HEK293 (cell line): ENCODE data around the gene MAP7.

Source experiments
- CTCF ChIA-PET: fragments of 350-600 bp; formaldehyde crosslinking; extraction: SDS; loops from one replicate; lab custom pipeline; 2021; ENCODE audit warnings: antibody characterized with exemption; lab: Yijun Ruan, JAX
- POLR2A ChIA-PET: fragments of 300-600 bp; formaldehyde crosslinking; extraction: SDS; loops from one replicate; lab custom pipeline; 2020; ENCODE audit warnings: antibody characterized with exemption, inconsistent platforms; lab: Yijun Ruan, JAX
- H3K27ac ChIP-seq: fragments of 200-500 bp; sonication (Bioruptor generic); 2 replicates; pipeline ENCODE4 v1.5.1; 2014; ENCODE audit warnings: low read depth, low read length, control low read depth, inconsistent platforms; ENCODE audit errors: extremely low read depth
- H3K36me3 ChIP-seq, 2 experiments: fragments of 200-500 bp in 1 of 2; sonication (Bioruptor generic) in 1 of 2; 1 replicate in 1 of 2; 2 replicates in 1 of 2; pipeline ENCODE4 v1.5.1; 2014 to 2017; ENCODE audit warnings: inconsistent platforms in 2 of 2, low read length in 2 of 2; ENCODE audit not compliant: control insufficient read depth in 2 of 2, insufficient read depth in 1 of 2
- H3K4me1 ChIP-seq: fragments of 200-500 bp; sonication (Bioruptor generic); 2 replicates; pipeline ENCODE4 v1.5.1; 2014; ENCODE audit warnings: mild to moderate bottlenecking, low read length, inconsistent platforms; ENCODE audit not compliant: control insufficient read depth, insufficient read depth
- H3K4me3 ChIP-seq: 2 replicates; pipeline ENCODE4 v1.5.1; 2011; ENCODE audit warnings: low read depth, mild to moderate bottlenecking, control low read depth, low read length, moderate library complexity
- H3K9me3 ChIP-seq: fragments of 200-500 bp; sonication (Bioruptor generic); 2 replicates; pipeline ENCODE4 v1.5.1; 2014; ENCODE audit warnings: low read depth, low read length, inconsistent platforms; ENCODE audit not compliant: control insufficient read depth, insufficient read depth
- AEBP2 ChIP-seq: fragments of 450-650 bp; formaldehyde crosslinking; IDR thresholded peaks from 2 replicates; pipeline ENCODE4 v1.5.1; 2016; ENCODE audit warnings: missing biosample characterization, missing genetic modification characterization, borderline replicate concordance
- GLIS2 ChIP-seq: fragments of 450-650 bp; formaldehyde crosslinking; IDR thresholded peaks from 2 replicates; pipeline ENCODE4 v1.5.1; 2016; ENCODE audit warnings: missing biosample characterization, missing genetic modification characterization
- HIC1 ChIP-seq: fragments of 450-650 bp; formaldehyde crosslinking; IDR thresholded peaks from 2 replicates; pipeline ENCODE4 v1.5.1; 2016; ENCODE audit warnings: missing biosample characterization, missing genetic modification characterization
- HOXC10 ChIP-seq: sonication (generic); formaldehyde crosslinking; IDR thresholded peaks from 2 replicates; pipeline ENCODE4 v1.8.1; 2023; ENCODE audit warnings: mild to moderate bottlenecking, missing genetic modification reagents
- INSM2 ChIP-seq: fragments of 450-650 bp; formaldehyde crosslinking; IDR thresholded peaks from 2 replicates; pipeline ENCODE4 v1.5.1; 2016; ENCODE audit warnings: missing biosample characterization, missing genetic modification characterization
- PBX3 ChIP-seq: sonication (generic); formaldehyde crosslinking; IDR thresholded peaks from 2 replicates; pipeline ENCODE4 v1.8.1; 2022; ENCODE audit warnings: mild to moderate bottlenecking, moderate library complexity, missing genetic modification reagents
- RBAK ChIP-seq: fragments of 450-650 bp; formaldehyde crosslinking; IDR thresholded peaks from 2 replicates; pipeline ENCODE4 v1.5.1; 2016; ENCODE audit warnings: missing biosample characterization, missing genetic modification characterization
- SP3 ChIP-seq: fragments of 450-650 bp; formaldehyde crosslinking; IDR thresholded peaks from 2 replicates; pipeline ENCODE4 v1.5.1; 2016; ENCODE audit warnings: missing biosample characterization, missing genetic modification characterization
- TRIM28 ChIP-seq: IDR thresholded peaks from 2 replicates; pipeline ENCODE4 v1.6.1; 2011; ENCODE audit warnings: low read length, control low read depth, borderline replicate concordance
- YY1 ChIP-seq: fragments of 450-650 bp; formaldehyde crosslinking; IDR thresholded peaks from 2 replicates; pipeline ENCODE4 v1.5.1; 2018; ENCODE audit warnings: missing biosample characterization, missing genetic modification characterization
- ZBTB11 ChIP-seq: fragments of 450-650 bp; formaldehyde crosslinking; conservative IDR thresholded peaks from 2 replicates; pipeline ENCODE4 v1.5.1; 2016; ENCODE audit warnings: low read depth, missing biosample characterization, missing genetic modification characterization
- ZNF112 ChIP-seq: fragments of 450-650 bp; formaldehyde crosslinking; IDR thresholded peaks from 2 replicates; pipeline ENCODE4 v1.5.0; 2017; ENCODE audit warnings: missing biosample characterization, missing genetic modification characterization
- ZNF324 ChIP-seq: fragments of 450-650 bp; formaldehyde crosslinking; IDR thresholded peaks from 2 replicates; pipeline ENCODE4 v1.5.1; 2016; ENCODE audit warnings: missing biosample characterization, missing genetic modification characterization
- ZNF394 ChIP-seq: fragments of 450-650 bp; formaldehyde crosslinking; IDR thresholded peaks from 2 replicates; pipeline ENCODE4 v1.5.1; 2016; ENCODE audit warnings: missing biosample characterization, missing genetic modification characterization, mild to moderate bottlenecking, moderate library complexity, borderline replicate concordance
- ZNF433 ChIP-seq: fragments of 450-650 bp; formaldehyde crosslinking; IDR thresholded peaks from 2 replicates; pipeline ENCODE4 v1.5.1; 2016; ENCODE audit warnings: missing biosample characterization, missing genetic modification characterization, low read depth
- ZNF558 ChIP-seq: fragments of 450-650 bp; formaldehyde crosslinking; IDR thresholded peaks from 2 replicates; pipeline ENCODE4 v1.5.1; 2016; ENCODE audit warnings: missing biosample characterization, missing genetic modification characterization
- ZNF585B ChIP-seq: fragments of 450-650 bp; formaldehyde crosslinking; IDR thresholded peaks from 2 replicates; pipeline ENCODE4 v1.5.1; 2016; ENCODE audit warnings: missing biosample characterization, missing genetic modification characterization
- ZNF701 ChIP-seq: fragments of 450-650 bp; formaldehyde crosslinking; IDR thresholded peaks from 2 replicates; pipeline ENCODE4 v1.5.1; 2016; ENCODE audit warnings: missing biosample characterization, missing genetic modification characterization
- ZNF768 ChIP-seq: fragments of 450-650 bp; formaldehyde crosslinking; IDR thresholded peaks from 2 replicates; pipeline ENCODE4 v1.5.1; 2018; ENCODE audit warnings: missing biosample characterization, mild to moderate bottlenecking, missing genetic modification characterization
- ZNF837 ChIP-seq: fragments of 450-650 bp; formaldehyde crosslinking; IDR thresholded peaks from 2 replicates; pipeline ENCODE4 v1.5.1; 2016; ENCODE audit warnings: missing biosample characterization, missing genetic modification characterization

The MAP7 gene

GRCh38 chr6:136546331-136546730, 3.9 kb downstream of the MAP7 start:
- H3K4me3 ChIP-seq = no peak overlapping the region
- H3K36me3 ChIP-seq = no peaks in the 10 kb centered on the region; a peak in 1 of 3 replicates
- CTCF ChIA-PET = interaction anchor here (0.6 to 2.0 kb wide), 20 partner anchors 8 to 320 kb away, joined by 3 to 14 read pairs (median 4); partner anchors contain the start of genes BCLAF1, MAP3K5 and MTFR2
- no peaks in the 10 kb centered on the region for H3K9me3 ChIP-seq
- no peak overlapping the region for H3K27ac ChIP-seq
- H3K4me1 ChIP-seq = peaks cover 10% of the 10 kb centered on the region
- TF ChIP-seq ZBTB11 (no peak), TRIM28 (no peak), GLIS2 (tag by site-specific recombination) (no peak), HOXC10 (CRISPR knock-in tag) (no peak), ZNF837 (tag by site-specific recombination) (no peak), PBX3 (CRISPR knock-in tag) (no peak), INSM2 (no peak), ZNF558 (tag by site-specific recombination) (no peak)
- TF ChIP-seq, all 188 proteins: peak for 0
- POLR2A ChIA-PET = interaction anchor here (1.6 kb wide), 1 partner anchor 295 kb away, joined by 11 read pairs; the partner anchor contains the start of gene MTFR2

GRCh38 chr6:136544326-136544725, 5.9 kb downstream of the MAP7 start:
- no peak overlapping the region for H3K27ac ChIP-seq
- H3K36me3 ChIP-seq = no peaks in the 10 kb centered on the region; a peak in 1 of 3 replicates
- CTCF ChIA-PET = interaction anchor here (0.6 to 1.0 kb wide), 2 partner anchors 877 to 1039 kb away, joined by 3 read pairs; no protein-coding TSS in a partner anchor
- H3K4me1 ChIP-seq = peaks cover 18% of the 10 kb centered on the region
- TF ChIP-seq AEBP2 (tag by site-specific recombination) (no peak), ZNF112 (no peak), ZNF433 (tag by site-specific recombination) (no peak)
- H3K9me3 ChIP-seq = no peaks in the 10 kb centered on the region
- no peak overlapping the region for H3K4me3 ChIP-seq
- POLR2A ChIA-PET = interaction anchor here (0.6 kb wide), 1 partner anchor 294 kb away, joined by 3 read pairs; the partner anchor contains the start of gene MTFR2

- H3K4me1 ChIP-seq = peaks cover 9% of the 10 kb centered on the region
- CTCF ChIA-PET = interaction anchor here (0.6 to 1.6 kb wide), 5 partner anchors 8 to 224 kb away, joined by 3 to 7 read pairs (median 3); partner anchors contain the start of gene MAP7
- no peak overlapping the region for H3K4me3 ChIP-seq
- POLR2A ChIA-PET = no interaction called here
- H3K9me3 ChIP-seq = no peaks in the 10 kb centered on the region
- no peak overlapping the region for H3K27ac ChIP-seq
- peaks cover 0 to 3% of the 10 kb centered on the region in 2 experiments; a peak in 1 of 3 replicates for H3K36me3 ChIP-seq
- TF ChIP-seq HIC1 = no peak
- TF ChIP-seq YY1 (tag by site-specific recombination) = no peak
- TF ChIP-seq AEBP2 (tag by site-specific recombination) = no peak
- no peak for TF ChIP-seq ZNF324
- TF ChIP-seq ZNF701 = no peak
- TF ChIP-seq ZNF585B (tag by site-specific recombination) = no peak
- no peak for TF ChIP-seq ZNF768 (tag by site-specific recombination)
- TF ChIP-seq RBAK (tag by site-specific recombination) = no peak
- no peak for TF ChIP-seq ZNF394 (tag by site-specific recombination)
- no peak for TF ChIP-seq SP3
- TF ChIP-seq TRIM28 = no peak
Measured at GRCh38 chr6:136541395-136541794, 8.8 kb downstream of the MAP7 start.
